NCI-H460 (cell line): ENCODE data around the gene CUBN. TPM values are rescaled to one million over a fixed set of nuclear protein-coding genes. Genes with fewer than 3 reads are reported as not detected.

ENCODE experiments used
- DNase-seq: peaks from one replicate; pipeline ENCODE4 v3.0.0-alpha.2; 2016; ENCODE audit warnings: low read depth; ENCODE audit errors: extremely low read depth
- total RNA-seq: library from RNA; depleted of rRNA; stranded (reverse); fragments of >200 nt; shearing (Covaris generic); gene quantifications from 2 replicates; pipeline ENCODE4 v1.2.3, GENCODE V29; 2014

CUBN gene
- total RNA-seq, 1 experiment from 2014 or later = 0.67 TPM

DNA sequence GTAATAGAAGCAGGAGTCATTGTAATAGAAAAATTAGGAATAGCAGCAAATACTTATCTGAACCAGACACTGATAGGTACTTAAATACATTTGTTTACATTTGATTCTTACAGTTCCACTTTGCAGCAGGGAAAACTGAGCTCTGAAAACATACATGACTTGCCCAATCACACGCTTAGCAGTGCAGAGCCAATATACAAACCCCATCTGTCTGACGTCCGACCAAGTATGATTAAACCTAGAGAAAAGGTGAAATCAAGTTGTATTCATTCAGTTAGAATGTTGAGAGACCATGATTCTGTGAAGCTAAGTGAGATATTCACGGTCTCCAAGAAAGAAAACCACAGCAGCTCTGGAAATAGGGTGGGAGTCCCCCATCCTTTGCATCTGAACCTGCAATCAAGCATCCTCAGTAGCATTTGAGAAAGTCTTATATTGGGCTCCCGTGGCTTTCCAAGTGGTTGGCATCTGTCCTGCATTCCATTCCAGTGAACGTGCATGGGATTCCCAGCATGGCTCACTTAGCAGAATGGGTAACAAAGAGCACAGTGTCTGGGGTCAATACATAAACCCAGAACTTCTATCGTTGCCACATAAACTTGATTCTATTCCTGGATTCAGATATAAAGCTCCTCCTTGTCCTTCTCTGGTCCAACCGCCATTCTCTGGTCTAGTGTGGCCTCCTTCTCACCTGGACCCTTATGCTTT is 163.7 kb downstream of the CUBN start:
- DNase-seq = peak; percentile 67

DNA sequence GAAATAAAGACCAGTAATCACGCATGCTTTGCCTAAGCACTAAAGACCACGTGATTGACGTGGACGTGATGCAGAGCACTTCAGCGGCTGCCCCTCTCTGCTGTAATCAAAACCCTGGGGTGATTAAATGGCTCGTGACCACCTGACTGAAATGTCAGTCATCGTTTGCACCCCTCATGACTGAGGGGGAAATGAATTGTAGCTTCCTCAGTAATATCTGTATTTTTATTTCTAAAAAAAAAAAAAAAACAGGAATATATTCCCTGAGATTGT is 164.3 kb downstream of the CUBN start:
- DNase-seq = no peak

DNA sequence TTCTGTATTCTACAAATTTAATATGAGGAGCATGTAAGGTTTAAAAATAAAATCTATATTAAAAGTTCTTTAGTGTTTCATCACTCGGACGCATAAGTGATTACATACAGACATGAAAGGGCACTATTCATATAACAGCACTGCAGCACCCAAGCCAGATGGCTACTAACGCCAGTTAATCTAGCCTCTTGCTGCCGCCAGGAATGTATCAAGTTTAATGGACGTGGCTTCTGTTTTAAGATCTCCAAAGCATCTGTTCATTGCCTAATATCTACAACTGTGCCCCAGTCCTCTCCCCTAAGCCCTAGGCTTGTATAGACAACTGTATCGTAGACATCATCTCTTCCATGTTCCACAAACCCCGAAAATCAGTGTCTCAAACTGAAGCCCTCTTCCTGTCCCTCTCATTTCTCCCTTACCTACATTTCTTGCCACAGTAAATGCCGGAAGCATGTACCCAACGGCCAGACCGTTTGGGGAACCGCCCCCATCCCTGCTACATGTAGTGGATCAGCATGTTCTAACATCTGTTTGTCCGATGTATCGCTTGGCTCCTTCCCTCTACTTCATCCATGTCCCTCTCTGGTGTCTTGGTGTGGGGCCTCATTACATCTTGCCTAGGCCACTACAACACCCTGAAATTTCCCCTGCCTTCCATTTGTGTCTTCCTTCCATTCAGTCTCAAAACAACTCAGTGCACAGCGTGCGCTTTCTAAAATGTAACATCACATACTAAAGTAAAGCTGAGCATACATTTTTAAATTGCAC is 164.9 kb downstream of the CUBN start:
- no peak for DNase-seq

DNA sequence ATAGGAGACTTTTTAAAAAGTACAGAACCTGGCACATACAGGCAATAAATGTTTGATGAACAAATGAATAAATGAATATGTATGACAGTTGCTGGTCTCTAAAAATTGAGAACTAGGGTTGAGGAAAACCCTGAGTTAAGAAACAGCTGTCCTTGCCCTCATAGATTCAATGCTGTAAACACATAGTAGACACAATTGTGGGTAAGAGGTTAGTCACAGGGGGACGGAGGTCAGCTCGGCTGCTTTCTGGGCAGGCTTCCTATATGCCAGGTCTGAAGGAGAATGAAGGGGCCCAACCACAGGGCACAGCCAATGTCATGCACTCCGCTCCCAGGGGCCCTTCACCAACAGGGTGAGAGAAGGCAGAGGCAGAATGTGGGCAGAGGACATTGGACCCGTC is 169.1 kb downstream of the CUBN start:
- no peak for DNase-seq

DNA sequence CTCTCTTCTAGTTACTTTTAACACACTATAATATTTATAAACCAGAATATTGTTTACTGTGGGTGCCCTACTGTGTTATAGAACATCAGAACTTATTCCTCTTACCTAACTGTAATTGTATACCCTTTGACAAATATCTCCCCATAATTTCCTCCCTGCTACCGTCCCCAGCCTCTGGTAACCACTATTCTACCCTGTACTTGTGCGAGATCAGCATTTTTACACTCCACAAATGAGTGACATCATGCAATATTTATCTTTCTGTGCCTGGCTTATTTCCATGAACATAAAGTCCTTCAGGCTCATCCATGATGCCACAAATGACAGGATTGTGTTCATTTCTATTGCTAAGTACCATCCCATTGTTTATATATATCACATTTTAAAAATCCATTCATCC is 172.6 kb downstream of the CUBN start:
- DNase-seq = no peak

DNA sequence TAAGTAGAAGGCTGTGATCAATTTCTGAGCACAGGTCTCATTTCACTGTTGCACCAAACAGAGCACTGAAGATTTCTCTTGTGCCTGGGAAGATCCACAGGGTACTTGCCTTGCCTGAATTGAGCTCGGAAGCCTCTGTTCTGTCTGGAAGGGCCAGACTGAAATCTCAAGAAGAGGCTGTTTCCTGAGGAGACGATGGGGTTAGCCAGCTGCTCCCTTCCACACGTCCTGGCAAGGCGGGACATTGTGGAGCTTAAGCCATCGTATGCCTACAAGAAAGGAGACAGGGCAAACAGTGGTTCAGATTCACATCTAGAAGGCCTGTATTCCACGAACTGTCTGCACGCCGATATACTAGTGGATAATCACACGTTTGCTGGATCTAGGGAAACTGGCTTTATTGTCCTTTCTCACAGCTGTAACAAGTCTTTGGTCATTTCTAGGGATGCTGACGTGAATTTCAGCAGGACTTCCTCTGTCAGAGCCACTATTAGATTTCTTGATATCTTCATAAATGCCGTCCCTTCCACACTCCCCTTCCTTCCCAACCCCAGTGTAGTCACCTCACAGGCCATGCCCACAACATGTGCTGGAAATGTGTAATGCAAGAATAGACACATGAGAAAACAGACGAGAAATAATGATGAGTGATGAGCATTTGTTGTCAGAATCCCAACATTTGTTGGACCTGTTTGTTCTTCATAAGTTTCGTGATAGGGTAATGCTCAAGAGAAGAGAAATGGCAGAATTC is 175.2 kb downstream of the CUBN start:
- no peak for DNase-seq

DNA sequence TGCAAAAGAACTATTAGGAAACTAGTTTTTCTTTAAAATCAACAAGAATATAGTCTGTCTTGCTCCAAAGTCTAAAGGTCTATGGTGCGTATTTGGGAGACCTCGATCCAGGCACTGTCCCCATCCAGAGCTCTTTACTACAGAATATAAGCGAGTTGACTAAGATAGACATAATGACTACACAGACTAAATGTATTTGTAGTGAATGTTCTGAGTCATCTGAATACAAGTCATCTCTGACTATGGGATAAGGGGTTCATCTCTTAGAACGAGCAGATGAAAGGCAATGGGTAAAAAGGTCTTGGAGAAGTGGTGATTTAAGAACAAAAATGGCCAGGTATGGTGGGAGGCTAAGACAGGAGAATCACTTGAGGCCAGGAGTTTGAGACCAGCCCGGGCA is 176.3 kb downstream of the CUBN start:
- no peak for DNase-seq

DNA sequence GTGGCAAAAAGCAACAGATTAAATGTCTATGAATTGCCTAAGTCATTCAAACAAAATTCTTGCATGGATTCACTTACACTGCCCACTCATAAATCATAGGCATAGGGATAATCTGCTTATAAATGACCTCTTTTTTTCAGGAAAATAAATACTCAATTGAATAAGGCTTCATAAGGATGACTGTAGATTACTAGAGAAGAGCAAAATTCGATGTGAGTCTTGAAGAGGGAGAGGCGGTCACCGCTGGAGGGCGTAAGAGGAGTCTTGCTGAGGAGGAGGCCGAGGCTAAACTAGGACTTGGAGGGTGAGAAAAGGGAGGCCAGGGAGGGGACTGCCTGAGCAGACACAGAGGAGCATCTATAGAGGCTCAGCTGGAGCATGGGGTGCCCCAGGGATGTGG is 177.0 kb downstream of the CUBN start:
- peak; percentile 14 for DNase-seq

DNA sequence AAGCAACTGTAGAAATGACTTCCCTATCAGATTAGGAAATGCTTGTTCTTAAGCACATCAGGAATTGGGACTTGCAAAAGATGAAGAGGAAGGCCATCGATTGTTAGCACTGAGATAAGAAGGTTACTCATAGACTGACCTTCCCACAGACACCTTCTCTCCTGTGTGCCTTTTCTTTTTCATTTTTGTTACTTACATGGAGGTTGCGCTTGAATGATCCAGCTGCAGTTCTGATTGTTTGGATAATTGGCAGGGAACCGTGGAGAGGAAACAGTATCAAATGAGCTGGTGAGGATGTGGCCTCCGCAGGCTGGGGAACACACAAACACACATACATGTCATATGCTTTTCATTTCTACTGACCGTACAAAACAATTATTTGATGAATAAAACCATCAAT is 177.5 kb downstream of the CUBN start:
- DNase-seq = no peak

DNA sequence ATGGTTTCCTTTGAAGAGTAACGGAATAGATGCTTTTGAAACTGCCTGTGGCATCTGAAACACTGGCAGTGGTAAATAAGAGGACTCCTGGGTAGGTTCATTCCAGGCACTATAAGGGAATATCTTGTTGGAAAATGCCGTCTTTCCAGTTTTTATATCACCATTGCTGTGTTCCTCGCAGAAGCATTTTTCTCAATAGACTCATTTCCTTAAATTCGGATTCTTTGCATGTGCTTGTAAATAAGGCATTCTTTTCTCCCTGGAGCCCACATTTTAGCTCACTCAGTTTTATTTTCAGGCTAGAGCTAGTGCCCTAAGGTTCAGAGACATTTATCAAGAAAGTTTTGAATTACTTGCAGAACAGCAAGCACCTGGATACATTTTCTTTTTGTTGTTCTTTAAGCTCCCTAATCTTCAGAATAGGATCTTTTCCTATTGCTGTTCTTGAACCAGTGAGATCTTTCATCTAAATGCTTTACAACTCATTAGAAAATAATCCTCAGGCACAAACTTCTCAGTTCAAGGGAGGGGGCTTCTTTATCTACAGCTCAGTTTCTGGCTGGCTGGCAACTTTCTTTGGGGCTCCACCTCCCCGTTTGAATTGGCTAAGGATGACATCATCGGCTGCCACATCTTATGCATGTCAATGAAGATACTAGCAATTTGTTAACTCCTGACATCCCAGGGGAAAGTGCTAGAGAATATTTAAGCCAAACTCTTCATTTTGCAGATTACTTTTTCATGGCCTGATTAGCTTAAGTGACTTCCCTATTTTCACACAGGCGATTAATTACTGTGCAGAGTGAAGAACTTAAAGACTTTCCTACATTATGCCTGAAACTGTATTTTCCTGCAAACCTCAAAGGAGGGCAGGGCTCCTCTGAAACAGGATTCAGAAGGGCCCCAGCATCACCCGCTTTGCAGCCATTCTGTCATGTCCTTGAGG is 178.7 kb downstream of the CUBN start:
- DNase-seq = peak; percentile 9

DNA sequence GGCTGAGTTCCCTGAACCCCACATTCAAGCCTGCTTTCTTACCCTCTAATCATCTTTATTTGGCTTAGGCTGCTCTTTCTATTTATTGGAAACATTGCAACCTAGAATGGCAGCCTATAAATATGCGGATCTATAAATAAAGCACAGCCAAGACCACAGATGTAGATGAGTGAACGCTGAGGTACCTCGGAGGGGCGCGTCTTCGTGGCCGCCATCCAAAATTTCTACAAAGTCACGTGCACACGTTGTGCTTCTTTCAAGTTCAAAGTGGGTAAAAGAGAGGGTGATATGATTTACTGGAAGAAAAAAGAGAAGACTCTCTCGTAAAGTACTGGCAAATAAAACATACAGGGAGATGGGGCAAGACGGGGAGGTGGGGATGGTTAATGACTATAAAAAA is 179.8 kb downstream of the CUBN start:
- DNase-seq = no peak

DNA sequence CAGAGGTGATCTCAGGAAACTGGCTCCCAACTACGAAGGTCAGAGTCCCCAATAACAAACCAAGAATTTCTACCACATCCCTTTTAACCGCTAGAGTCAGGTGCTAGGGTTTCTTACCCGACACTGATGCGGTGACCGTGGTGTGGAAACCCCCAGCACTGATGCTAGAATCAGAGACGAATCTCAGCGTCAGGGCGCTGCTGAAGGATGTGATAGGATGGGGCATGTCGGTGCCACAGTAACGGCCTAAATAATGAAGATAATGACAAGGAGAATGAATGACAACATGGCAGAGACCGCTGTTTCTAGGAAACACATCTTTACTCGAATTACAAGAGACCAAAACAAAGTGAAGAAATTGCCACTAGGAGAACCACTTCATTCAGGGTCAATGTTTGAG is 181.2 kb downstream of the CUBN start:
- DNase-seq = no peak

DNA sequence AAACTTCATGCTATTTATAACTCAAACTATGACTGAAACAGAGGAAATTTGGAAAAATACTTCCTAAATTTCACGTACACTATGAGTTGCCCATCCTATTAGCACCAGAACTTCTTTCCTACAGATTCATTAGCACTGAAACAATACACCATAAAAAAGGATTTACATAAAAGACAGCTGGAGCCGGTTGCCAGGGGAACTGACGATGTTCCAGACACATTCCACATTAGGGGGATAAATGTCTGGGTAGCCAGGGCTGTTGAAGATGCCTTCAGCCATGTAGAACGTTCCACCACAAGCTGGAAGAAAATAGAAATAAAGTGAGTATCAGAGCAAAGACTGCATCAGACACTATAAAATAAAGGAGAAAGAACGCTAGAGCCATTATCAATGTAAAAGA is 182.5 kb downstream of the CUBN start:
- DNase-seq = no peak

DNA sequence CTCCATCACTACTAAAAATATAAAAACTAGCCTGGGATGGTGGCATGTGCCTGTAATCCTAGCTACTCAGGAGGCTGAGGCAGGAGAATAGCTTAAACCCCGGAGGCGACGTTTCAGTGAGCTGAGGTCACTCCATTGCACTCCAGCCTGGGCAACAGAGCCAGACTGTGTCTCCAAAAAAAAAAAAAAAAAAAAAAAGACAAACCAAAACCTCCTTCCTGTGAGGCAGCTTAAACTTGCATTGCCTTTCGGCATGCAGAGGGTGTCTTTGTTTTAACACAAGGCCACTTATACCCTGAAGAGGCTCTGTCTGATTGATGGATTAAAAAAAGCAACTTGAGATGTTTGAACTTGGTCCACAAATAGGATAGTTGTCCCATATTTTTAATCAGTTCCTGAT is 184.0 kb downstream of the CUBN start:
- no peak for DNase-seq

DNA sequence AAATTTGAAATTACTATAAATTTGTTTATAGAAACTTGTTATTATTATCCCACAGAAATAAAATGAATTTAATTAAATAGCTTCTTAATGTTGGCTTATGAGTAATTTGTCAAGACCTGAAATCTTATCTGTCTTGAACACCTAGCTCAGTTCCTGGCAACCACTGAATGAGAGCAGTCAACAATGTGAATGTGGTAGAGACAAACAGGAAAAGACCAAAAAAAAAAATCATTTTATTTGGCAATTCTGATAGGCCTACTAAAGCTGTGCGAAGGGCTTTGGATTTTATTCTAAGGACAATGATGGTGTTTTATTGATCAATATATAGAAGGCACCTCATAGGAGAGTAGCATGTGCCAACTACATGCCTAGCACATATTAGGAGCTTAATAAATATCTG is 184.6 kb downstream of the CUBN start:
- no peak for DNase-seq

DNA sequence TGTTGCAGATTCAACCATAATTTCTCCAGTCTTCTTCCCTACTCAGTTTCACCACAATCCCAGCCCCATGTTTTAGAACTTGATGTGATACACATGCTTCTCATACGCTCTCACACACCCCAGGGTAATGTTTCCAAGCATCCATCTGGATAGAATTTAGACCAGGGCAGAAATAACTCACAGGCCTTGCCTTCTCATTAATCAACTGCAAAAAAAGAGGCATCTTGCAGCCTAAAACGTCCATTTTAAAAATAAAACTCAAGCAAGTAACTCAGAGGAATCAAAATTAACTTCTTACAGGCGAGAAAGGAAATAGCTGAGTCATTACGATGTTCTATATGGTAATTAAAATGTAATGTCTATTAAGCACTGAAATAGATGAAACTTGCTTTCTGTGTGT is 185.2 kb downstream of the CUBN start:
- no peak for DNase-seq

DNA sequence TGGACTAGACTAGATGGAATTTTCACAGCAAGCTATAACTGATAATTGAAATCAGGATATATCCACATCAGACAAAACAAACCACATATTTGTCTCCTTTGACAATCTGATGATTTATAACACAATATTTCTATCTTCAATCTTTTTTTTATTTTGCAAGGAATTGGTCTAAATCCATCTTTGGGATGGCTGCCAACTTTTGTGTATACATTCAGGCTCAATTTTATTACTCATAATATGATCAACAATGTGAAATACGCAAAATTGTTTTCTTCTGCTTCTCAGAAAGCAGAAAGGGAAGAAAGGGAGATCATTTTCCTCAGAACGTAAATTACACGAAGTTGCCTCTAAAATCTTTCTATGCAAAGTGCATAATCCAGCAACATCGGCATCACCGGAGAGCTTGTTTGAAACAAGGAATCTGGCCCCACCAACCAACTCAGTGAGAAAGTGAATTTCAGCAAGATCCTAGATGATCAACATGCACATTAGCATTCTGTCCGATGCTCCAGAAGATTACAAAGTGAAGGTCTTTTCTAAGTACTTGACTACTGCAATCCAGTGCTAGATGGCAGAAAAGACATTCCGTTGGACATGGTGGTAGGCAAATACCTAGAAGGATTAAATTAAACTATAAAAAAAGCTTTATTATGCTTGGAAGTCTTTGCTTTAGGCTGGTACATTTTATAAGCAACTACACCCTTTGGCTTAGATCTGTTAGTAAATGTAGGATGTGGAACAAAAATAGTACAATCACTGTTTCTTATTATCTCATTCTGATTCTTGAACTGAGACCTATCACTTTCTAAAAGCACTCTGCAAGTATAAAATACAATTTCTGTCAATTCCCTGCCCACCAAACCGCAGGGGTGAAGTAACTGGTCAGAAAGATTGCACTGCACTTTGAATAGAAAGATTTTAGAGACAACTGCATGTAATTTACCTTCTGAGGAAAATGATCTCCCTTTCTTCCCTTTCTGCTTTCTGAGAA is 186.0 kb downstream of the CUBN start:
- no peak for DNase-seq

DNA sequence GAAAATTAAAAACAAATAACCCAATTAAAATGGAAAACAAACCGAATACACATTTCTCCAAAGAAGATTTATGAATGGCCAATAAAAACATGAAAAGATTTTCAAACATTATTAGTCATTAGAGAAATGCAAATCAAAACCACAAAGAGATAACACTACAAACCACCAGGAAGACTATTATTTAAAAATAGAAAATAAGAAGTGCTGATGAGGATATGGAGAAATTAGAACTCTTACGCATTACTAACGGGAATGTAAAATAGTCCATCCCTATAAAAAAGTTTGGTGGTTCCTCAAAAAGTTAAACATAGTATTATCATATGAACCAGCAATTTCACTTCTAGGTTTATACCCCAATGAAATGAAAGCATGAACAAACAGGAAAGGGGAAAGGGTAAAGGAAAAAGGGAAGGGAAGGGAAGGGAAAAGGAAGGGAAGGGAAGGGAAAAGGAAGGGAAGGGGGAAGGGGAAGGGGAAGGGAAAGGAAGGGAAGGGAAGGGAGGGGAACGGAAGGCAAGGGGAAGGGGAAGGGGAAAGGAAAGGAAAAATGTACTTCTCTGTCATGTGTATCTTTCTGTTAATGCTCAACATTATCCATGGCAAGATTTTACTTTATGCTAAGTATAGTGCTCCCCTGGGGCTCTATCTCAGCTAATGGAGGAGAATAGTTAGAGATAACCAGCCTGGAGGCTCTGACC is 187.1 kb downstream of the CUBN start:
- no peak for DNase-seq

DNA sequence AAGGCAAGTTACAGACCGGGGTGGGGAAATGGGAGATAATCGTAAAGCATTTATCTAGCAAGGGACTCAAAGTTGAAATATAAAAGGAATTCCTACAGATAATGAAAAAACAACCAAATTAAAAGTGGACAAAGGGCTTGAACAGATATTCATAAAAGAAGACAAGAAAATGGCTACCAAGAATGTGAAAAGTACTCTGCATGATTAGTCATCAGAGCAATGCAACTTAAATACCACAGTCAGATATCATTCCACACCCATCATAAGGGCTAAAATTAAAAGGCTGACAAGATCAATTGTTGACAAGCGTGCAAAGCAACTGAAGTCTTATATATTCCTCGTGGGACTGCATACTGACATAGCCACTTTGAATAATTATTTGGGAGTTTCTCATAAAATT is 187.7 kb downstream of the CUBN start:
- DNase-seq = no peak
